Sigmoid colon (tissue), 7 donors: ENCODE data around the gene ALPK3. TPM values are rescaled to one million over a fixed set of nuclear protein-coding genes. Genes with fewer than 3 reads are reported as not detected.

Experiments used
- DNase-seq: peaks from one replicate; pipeline ENCODE4 v3.0.0-alpha.2; 2019
- H3K27ac ChIP-seq, 4 donors: fragments of 200-600 bp; sonication (generic); one replicate each; pipeline ENCODE4 v1.5.1; 2016 to 2019; ENCODE audit warnings: mild to moderate bottlenecking in 1 of 4
- H3K27me3 ChIP-seq, 3 donors: fragments of 200-600 bp; sonication (generic); one replicate each; pipeline ENCODE4 v1.5.1; 2019; ENCODE audit warnings: mild to moderate bottlenecking in 1 of 3
- H3K36me3 ChIP-seq, 4 donors: fragments of 200-600 bp; sonication (generic); one replicate each; pipeline ENCODE4 v1.5.1; 2016 to 2019
- H3K4me1 ChIP-seq, 4 donors: fragments of 200-600 bp; sonication (generic); one replicate each; pipeline ENCODE4 v1.5.1; 2017 to 2019
- H3K4me3 ChIP-seq, 4 donors: fragments of 200-600 bp; sonication (generic); one replicate each; pipeline ENCODE4 v1.5.1; 2017 to 2019; ENCODE audit warnings: mild to moderate bottlenecking in 2 of 4, moderate library complexity in 1 of 4
- H3K9me3 ChIP-seq, 4 donors: fragments of 200-600 bp in 3 of 4; sonication (generic) in 3 of 4; one replicate each; pipeline versions ENCODE4 v1.5.1 to v1.6.1; 2013 to 2019
- EP300 ChIP-seq, 4 donors: sonication (generic); formaldehyde crosslinking; IDR thresholded peaks; one replicate each; pipeline ENCODE4 v1.6.1; 2017; ENCODE audit warnings: antibody characterized with exemption in 4 of 4
- POLR2A ChIP-seq, 2 donors: fragments of 450-650 bp; IDR thresholded peaks; one replicate each; pipeline ENCODE4 v1.6.1; 2016; ENCODE audit warnings: antibody characterized with exemption in 2 of 2, mild to moderate bottlenecking in 2 of 2, moderate library complexity in 2 of 2
- POLR2AphosphoS5 ChIP-seq, 4 donors: sonication (generic); formaldehyde crosslinking; IDR thresholded peaks; one replicate each; pipeline ENCODE4 v1.6.1; 2017; ENCODE audit warnings: antibody characterized with exemption in 4 of 4
- WGBS, 2 donors: extraction: QIAGEN DNeasy Blood & Tissue Kit; methylation state at CpG; one replicate each; pipeline ENCODE4 v1.1.7; 2013; 5-methylcytosine and 5-hydroxymethylcytosine counted together
- intact Hi-C: fragments of 100-400 bp; cut with DNase I; formaldehyde crosslinking; loops from one replicate; pipeline ENCODE4 v1.15.1; 2023
- polyA plus RNA-seq, 3 donors: library from polyadenylated mRNA; stranded (reverse); fragments of 200-250 nt; gene quantifications; one replicate each; pipeline ENCODE4 v1.2.3, GENCODE V29; 2013
- total RNA-seq, 4 donors: library from RNA; depleted of rRNA; stranded (reverse); fragments of >200 nt; gene quantifications; one replicate each; pipeline ENCODE4 v1.1.0, GENCODE V29; 2016
- TF ChIP-seq, protein P1 (sequence below), 4 experiments: fragments of 450-650 bp in 3 of 4; fragments of 200-600 bp in 1 of 4; IDR thresholded peaks; one replicate each; pipeline ENCODE4 v1.5.1; 2016 to 2019; ENCODE audit warnings: antibody characterized with exemption in 4 of 4, mild to moderate bottlenecking in 3 of 4, moderate library complexity in 2 of 4
- donor health status: healthy with polysubstance abuse.
- donor health status: Bipolar disorder and iron deficiency.
- donor health status: healthy.

ALPK3 gene
- total and polyA plus RNA-seq, 7 donors, result under 0.01 to 41.0 (median 3.9) TPM

DNA sequence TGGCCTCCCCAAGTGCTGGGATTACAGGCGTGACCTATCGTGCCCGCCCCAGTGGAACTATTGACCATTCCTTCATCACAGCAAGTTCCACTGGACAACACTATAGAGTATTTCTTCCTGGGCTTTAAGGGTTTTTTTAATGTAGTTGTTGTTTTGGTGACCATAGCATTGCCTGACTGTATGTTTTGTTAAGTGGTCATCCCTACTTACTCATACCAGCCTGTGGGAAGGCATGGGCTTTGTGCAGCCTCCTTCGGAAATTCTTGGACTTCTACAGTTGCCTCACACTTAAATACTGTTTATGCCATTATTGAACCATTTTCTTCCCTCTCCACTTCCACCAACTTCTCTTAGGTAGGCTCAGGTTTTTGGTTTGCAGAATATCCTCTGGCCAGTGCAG lies 19.9 kb upstream of the ALPK3 start:
- Histone ChIP-seq H3K27me3 (no peaks in the 10 kb centered on the region), H3K36me3 (peaks cover 32 to 83% (median 59%) of the 10 kb centered on the region in 4 donors), H3K9me3 (no peaks in the 10 kb centered on the region), H3K27ac (no peak overlapping the region), H3K4me3 (no peak overlapping the region), H3K4me1 (peaks cover 0 to 10% (median 8%) of the 10 kb centered on the region in 4 donors)
- 95 to 96% methylated on average over 4 of the region's 4 CpGs for WGBS, 2 donors
- intact Hi-C loops, result no loop called here
- TF ChIP-seq EP300 (IDR thresholded peaks at IDR 0.05), result no peak
- DNase-seq, result no peak

DNA sequence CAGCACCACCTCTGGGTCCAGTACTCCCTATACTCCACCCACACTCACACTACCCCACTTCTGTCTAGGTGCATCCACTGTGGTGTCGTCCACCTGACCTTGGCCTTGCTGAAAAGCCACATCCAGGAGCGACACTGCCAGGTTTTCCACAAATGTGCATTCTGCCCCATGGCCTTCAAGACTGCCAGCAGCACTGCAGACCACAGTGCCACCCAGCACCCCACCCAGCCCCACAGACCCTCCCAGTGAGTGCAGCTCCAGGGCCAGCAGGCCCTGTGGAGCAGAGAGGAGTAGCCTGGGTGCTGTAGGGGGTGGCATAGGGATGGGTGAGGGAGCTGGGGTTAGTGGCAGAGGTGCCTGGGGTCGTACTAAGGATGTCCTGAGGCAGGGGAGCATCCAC lies 19.4 kb upstream of the ALPK3 start:
- intact Hi-C loops, result no loop called here
- Histone ChIP-seq H3K36me3 (peaks cover 37 to 83% (median 60%) of the 10 kb centered on the region in 4 donors), H3K27me3 (no peaks in the 10 kb centered on the region), H3K4me3 (no peak overlapping the region), H3K4me1 (peaks cover 0 to 4% (median 3%) of the 10 kb centered on the region in 4 donors), H3K9me3 (no peaks in the 10 kb centered on the region), H3K27ac (no peak overlapping the region)
- DNase-seq, result no peak
- TF ChIP-seq, protein P1, sequence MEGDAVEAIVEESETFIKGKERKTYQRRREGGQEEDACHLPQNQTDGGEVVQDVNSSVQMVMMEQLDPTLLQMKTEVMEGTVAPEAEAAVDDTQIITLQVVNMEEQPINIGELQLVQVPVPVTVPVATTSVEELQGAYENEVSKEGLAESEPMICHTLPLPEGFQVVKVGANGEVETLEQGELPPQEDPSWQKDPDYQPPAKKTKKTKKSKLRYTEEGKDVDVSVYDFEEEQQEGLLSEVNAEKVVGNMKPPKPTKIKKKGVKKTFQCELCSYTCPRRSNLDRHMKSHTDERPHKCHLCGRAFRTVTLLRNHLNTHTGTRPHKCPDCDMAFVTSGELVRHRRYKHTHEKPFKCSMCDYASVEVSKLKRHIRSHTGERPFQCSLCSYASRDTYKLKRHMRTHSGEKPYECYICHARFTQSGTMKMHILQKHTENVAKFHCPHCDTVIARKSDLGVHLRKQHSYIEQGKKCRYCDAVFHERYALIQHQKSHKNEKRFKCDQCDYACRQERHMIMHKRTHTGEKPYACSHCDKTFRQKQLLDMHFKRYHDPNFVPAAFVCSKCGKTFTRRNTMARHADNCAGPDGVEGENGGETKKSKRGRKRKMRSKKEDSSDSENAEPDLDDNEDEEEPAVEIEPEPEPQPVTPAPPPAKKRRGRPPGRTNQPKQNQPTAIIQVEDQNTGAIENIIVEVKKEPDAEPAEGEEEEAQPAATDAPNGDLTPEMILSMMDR (IDR thresholded peaks at IDR 0.05), result no peak
- TF ChIP-seq POLR2AphosphoS5 (IDR thresholded peaks at IDR 0.05), result no peak
- TF ChIP-seq EP300 (IDR thresholded peaks at IDR 0.05), result no peak
- no peak for TF ChIP-seq POLR2A (IDR thresholded peaks at IDR 0.05)
- WGBS, 2 donors, result 94 to 96% methylated on average over 3 of the region's 3 CpGs

DNA sequence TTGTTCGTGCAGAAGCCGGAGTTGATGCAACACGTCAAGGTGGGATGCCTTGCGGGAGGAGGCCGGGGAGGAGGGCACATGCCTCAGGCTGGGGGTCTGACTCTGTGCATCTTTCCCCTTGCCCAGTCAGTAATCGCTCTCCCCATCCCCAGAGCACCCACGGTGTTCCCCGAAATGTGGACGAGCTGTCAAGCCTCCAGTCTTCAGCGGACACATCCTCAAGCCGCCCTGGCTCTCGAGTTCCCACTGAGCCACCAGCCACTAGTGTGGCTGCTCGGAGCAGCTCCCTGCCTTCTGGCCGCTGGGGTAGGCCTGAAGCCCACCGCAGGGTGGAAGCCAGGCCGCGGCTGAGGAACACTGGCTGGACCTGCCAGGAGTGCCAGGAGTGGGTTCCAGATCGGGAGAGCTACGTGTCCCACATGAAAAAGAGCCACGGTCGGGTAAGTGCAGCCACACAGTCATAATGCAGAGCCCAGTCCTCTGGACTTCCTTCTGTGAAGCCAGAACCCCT lies 18.7 kb upstream of the ALPK3 start:
- WGBS, 2 donors, result 96 to 97% methylated on average over 21 of the region's 21 CpGs
- H3K36me3 ChIP-seq, result peaks cover 38 to 85% (median 59%) of the 10 kb centered on the region in 4 donors

DNA sequence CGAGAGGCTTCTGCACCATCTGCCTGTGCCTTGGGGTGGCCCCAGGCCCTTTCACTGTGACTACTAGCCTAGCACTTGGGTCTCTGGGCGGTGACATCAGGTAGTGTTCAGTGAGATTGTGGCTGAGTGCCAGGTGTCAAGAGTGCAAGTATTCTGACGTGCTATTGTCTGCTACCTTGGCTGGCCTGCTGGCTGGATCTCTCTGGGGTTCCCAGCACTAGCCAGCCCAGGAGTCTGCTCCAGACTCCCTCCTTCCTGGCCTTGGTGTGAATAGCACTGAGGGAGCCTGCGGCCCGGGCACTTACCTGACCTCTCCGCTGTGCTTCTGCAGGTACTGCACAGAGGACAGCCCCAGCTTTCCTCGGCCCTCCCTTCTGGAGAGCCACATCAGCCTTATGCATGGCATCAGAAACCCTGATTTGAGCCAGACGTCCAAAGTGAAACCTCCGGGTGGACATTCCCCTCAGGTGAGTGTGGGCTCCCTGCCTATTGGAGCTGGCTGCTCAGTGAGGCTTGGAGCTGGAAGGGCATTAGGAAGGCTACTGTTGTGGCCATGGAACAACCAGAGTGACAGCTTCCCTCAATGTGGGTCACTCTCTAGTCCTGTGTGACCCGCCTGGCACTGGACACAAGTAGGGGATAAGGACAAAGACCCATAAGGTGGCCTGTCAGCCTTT lies 17.5 kb upstream of the ALPK3 start:
- WGBS, 2 donors, result 87 to 91% methylated on average over 10 of the region's 10 CpGs

More for the DNA sequence above, 18.7 kb upstream of the ALPK3 start:
- no peak for DNase-seq
- Histone ChIP-seq H3K27ac (no peak overlapping the region), H3K4me3 (no peak overlapping the region), H3K27me3 (no peaks in the 10 kb centered on the region), H3K9me3 (no peaks in the 10 kb centered on the region), H3K4me1 (no peaks in the 10 kb centered on the region)
- intact Hi-C loops, result no loop called here
- TF ChIP-seq, protein P1 (IDR thresholded peaks at IDR 0.05), result no peak
- no peak for TF ChIP-seq POLR2A (IDR thresholded peaks at IDR 0.05)

DNA sequence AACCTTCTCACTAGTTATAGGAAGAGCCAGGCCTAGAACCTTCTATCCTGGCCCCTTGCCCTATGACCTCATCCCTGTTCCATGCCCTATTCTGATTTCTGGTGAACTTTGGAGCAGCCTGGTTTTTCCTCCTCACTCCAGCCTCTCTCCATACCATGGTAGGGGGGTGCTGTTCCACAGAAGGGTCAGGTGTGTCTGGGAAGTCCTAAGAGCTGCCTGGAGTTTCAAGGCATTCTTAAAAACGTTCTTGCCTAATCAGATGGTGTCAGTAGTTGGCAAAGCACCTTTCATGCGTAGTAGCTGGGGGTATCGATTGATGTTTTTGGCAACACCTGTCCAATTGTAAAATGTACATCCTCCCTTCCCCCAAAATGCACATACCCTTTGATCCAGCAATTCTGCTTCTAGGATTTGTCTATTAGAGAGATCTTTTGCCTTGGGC lies 16.8 kb upstream of the ALPK3 start:
- Histone ChIP-seq H3K36me3 (peaks cover 38 to 93% (median 65%) of the 10 kb centered on the region in 4 donors), H3K27ac (no peak overlapping the region), H3K4me1 (no peaks in the 10 kb centered on the region), H3K9me3 (no peaks in the 10 kb centered on the region), H3K27me3 (no peaks in the 10 kb centered on the region), H3K4me3 (no peak overlapping the region)
- intact Hi-C loops, result no loop called here
- no peak for TF ChIP-seq POLR2A (IDR thresholded peaks at IDR 0.05)
- no peak for TF ChIP-seq POLR2AphosphoS5 (IDR thresholded peaks at IDR 0.05)
- no peak for DNase-seq
- 80 to 90% methylated on average over 3 of the region's 3 CpGs for WGBS, 2 donors

More for the DNA sequence above, 17.5 kb upstream of the ALPK3 start:
- Histone ChIP-seq H3K27me3 (no peaks in the 10 kb centered on the region), H3K36me3 (peaks cover 38 to 88% (median 62%) of the 10 kb centered on the region in 4 donors), H3K4me3 (no peak overlapping the region), H3K27ac (no peak overlapping the region), H3K4me1 (no peaks in the 10 kb centered on the region), H3K9me3 (no peaks in the 10 kb centered on the region)
- intact Hi-C loops, result no loop called here
- TF ChIP-seq POLR2AphosphoS5 (IDR thresholded peaks at IDR 0.05), result no peak
- TF ChIP-seq, protein P1 (IDR thresholded peaks at IDR 0.05), result no peak
- no peak for TF ChIP-seq EP300 (IDR thresholded peaks at IDR 0.05)
- TF ChIP-seq POLR2A (IDR thresholded peaks at IDR 0.05), result no peak
- no peak for DNase-seq
